Stomach smooth muscle (tissue), 2 donors: ENCODE data around the gene DIMT1.

Experiments used
- H3K27ac ChIP-seq: one replicate; pipeline ENCODE4 v1.7.0; 2013; ENCODE audit warnings: mild to moderate bottlenecking, low read length, inconsistent platforms
- H3K27me3 ChIP-seq, 2 donors: one replicate each; pipeline ENCODE4 v1.7.0; 2013; ENCODE audit warnings: low read length in 2 of 2; ENCODE audit not compliant: insufficient read depth in 2 of 2, control insufficient read depth in 1 of 2
- H3K36me3 ChIP-seq, 2 donors: one replicate each; pipeline ENCODE4 v1.7.0; 2013; ENCODE audit warnings: low read length in 2 of 2; ENCODE audit not compliant: control insufficient read depth in 2 of 2, insufficient read depth in 2 of 2
- H3K4me1 ChIP-seq: one replicate; pipeline ENCODE4 v1.7.0; 2013; ENCODE audit warnings: low read length; ENCODE audit not compliant: control insufficient read depth, insufficient read depth
- H3K4me3 ChIP-seq, 2 donors: one replicate each; pipeline ENCODE4 v1.7.0; 2013; ENCODE audit warnings: low read length in 2 of 2
- H3K9ac ChIP-seq, 2 donors: one replicate each; pipeline ENCODE4 v1.7.0; 2013; ENCODE audit warnings: low read length in 2 of 2, mild to moderate bottlenecking in 1 of 2
- H3K9me3 ChIP-seq, 2 donors: one replicate each; pipeline ENCODE4 v1.7.0; 2013; ENCODE audit warnings: low read length in 2 of 2; ENCODE audit not compliant: control insufficient read depth in 2 of 2
- donor health status: healthy.
- donor health status: Pancreatic carcinoma.

Gene DIMT1

GRCh38 chr5:62371409-62371808 lies 32.3 kb downstream of the DIMT1 start:
- Histone ChIP-seq H3K36me3 (peaks cover 9 to 22% of the 10 kb centered on the region in 2 donors), H3K9ac (no peak overlapping the region), H3K27me3 (no peaks in the 10 kb centered on the region), H3K4me3 (no peak overlapping the region), H3K9me3 (no peaks in the 10 kb centered on the region), H3K27ac (no peak overlapping the region), H3K4me1 (no peaks in the 10 kb centered on the region)

DNA sequence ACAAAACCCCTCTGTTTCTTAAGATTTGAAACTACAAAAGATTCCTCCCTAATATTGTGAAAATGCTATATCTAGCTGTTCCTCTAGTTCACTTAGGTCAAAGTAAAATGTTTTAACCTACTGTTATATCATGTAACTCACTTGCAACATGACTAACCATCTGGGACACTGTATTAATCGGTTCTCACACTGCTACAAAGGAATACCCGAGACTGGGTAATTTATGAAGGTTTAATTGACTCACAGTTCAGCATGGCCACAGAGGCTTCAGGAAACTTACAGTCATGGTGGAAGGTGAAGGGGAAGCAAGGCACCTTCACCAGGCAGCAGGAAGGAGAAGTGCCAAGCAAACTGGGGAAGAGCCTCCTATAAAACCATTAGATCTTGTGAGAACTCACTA lies 34.7 kb downstream of the DIMT1 start:
- no peaks in the 10 kb centered on the region for H3K4me1 ChIP-seq
- no peaks in the 10 kb centered on the region for H3K27me3 ChIP-seq
- peaks cover 6 to 21% of the 10 kb centered on the region in 2 donors for H3K36me3 ChIP-seq
- no peaks in the 10 kb centered on the region for H3K9me3 ChIP-seq
- H3K9ac ChIP-seq = no peak overlapping the region
- H3K4me3 ChIP-seq = no peak overlapping the region
- H3K27ac ChIP-seq = no peak overlapping the region

- H3K27ac ChIP-seq = no peak overlapping the region
- H3K9ac ChIP-seq = no peak overlapping the region
- H3K36me3 ChIP-seq = peaks cover 9 to 17% of the 10 kb centered on the region in 2 donors
- no peaks in the 10 kb centered on the region for H3K9me3 ChIP-seq
- no peaks in the 10 kb centered on the region for H3K27me3 ChIP-seq
- H3K4me1 ChIP-seq = no peaks in the 10 kb centered on the region
- no peak overlapping the region for H3K4me3 ChIP-seq
Observed at GRCh38 chr5:62362701-62363100, 41.0 kb downstream of the DIMT1 start.

- Histone ChIP-seq H3K4me3 (no peak overlapping the region), H3K27ac (no peak overlapping the region), H3K27me3 (no peaks in the 10 kb centered on the region), H3K9ac (no peak overlapping the region), H3K4me1 (no peaks in the 10 kb centered on the region), H3K36me3 (peaks cover 0 to 2% of the 10 kb centered on the region in 2 donors), H3K9me3 (no peaks in the 10 kb centered on the region)
Observed at GRCh38 chr5:62354028-62354874, 49.5 kb downstream of the DIMT1 start.

GRCh38 chr5:62348723-62349481 lies 54.8 kb downstream of the DIMT1 start:
- Histone ChIP-seq H3K4me3 (no peak overlapping the region), H3K36me3 (no peaks in the 10 kb centered on the region), H3K27ac (no peak overlapping the region), H3K27me3 (no peaks in the 10 kb centered on the region), H3K4me1 (no peaks in the 10 kb centered on the region), H3K9me3 (no peaks in the 10 kb centered on the region), H3K9ac (no peak overlapping the region)

DNA sequence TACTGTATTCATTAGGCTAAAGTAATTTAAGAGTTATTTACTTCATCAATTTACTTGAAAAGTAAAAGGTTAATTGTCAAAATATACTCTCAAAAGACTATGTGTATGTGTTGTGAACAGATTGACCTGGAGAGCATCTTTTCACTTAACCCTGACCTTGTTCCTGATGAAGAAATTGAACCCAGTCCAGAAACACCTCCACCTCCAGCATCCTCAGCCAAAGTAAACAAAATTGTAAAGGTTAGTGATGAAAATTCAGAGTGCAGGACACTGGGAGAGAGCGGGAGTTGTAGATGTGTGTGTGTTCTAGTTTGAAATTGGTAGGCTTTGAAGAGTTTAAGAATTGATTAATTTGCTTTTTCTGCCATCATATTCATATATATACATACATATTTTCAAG lies 55.8 kb downstream of the DIMT1 start:
- no peaks in the 10 kb centered on the region for H3K4me1 ChIP-seq
- H3K4me3 ChIP-seq = no peak overlapping the region
- no peak overlapping the region for H3K9ac ChIP-seq
- no peak overlapping the region for H3K27ac ChIP-seq
- no peaks in the 10 kb centered on the region for H3K27me3 ChIP-seq
- H3K9me3 ChIP-seq = no peaks in the 10 kb centered on the region
- no peaks in the 10 kb centered on the region for H3K36me3 ChIP-seq

DNA sequence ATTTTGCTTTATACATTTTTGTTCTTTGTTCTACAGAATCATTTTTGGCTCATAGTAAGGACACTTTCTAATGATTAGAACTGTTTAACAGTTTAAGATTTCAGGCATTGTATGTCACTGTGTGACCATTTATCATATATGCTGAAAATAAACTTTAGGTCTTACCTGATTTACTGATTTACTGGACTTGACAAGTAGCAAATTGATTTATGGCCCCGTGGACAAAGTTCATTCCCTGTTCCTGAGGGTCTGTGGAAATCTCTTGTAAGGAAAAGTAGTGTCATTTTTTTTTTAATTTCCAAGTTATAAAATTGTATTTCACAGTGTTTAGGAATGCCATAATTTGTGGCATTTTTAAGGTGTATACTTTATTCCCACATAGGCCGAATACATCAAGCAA lies 57.0 kb downstream of the DIMT1 start:
- Histone ChIP-seq H3K4me3 (no peak overlapping the region), H3K9me3 (no peaks in the 10 kb centered on the region), H3K9ac (no peak overlapping the region), H3K27ac (no peak overlapping the region), H3K4me1 (no peaks in the 10 kb centered on the region), H3K27me3 (no peaks in the 10 kb centered on the region), H3K36me3 (no peaks in the 10 kb centered on the region)

GRCh38 chr5:62343428-62343827 lies 60.3 kb downstream of the DIMT1 start:
- Histone ChIP-seq H3K9ac (no peak overlapping the region), H3K36me3 (no peaks in the 10 kb centered on the region), H3K27ac (no peak overlapping the region), H3K9me3 (no peaks in the 10 kb centered on the region), H3K4me3 (no peak overlapping the region), H3K4me1 (no peaks in the 10 kb centered on the region), H3K27me3 (no peaks in the 10 kb centered on the region)

GRCh38 chr5:62342476-62342837 lies 61.2 kb downstream of the DIMT1 start:
- no peaks in the 10 kb centered on the region for H3K27me3 ChIP-seq
- no peaks in the 10 kb centered on the region for H3K36me3 ChIP-seq
- H3K9ac ChIP-seq = no peak overlapping the region
- H3K4me3 ChIP-seq = no peak overlapping the region
- H3K27ac ChIP-seq = no peak overlapping the region
- no peaks in the 10 kb centered on the region for H3K4me1 ChIP-seq
- H3K9me3 ChIP-seq = no peaks in the 10 kb centered on the region

DNA sequence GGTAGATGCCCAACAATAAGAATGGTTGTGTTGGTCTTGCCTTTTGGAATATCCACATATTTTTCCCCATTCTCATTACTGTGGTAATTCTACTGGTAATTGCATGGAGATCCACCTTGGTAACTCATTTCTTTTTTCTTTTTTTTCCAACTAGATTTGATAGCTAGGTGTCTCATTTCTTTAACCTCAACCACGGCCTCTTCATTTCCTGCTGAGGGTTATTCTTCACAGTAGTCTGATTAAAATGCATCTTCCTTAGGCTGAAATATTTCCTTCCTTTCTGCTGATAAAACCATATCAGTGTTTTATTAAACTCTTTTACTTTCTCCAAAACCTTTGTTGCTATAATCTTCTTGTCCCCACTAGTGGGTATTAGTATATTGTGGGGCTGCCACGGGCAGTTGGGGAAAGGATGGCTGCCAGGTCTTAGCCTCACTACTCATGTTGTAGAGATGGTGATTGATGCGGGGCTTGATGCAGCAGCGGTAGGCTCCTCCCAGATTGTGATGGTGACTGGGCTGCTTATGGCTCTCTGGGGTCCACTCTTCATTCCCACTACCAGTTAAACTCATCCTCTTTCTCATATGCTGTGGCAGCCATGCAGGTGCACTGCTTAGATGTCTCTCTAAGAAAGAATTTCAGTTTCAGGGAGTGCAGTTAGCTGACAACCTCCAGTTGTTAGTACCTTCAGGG lies 61.8 kb downstream of the DIMT1 start:
- no peak overlapping the region for H3K27ac ChIP-seq
- no peak overlapping the region for H3K9ac ChIP-seq
- no peaks in the 10 kb centered on the region for H3K27me3 ChIP-seq
- H3K4me1 ChIP-seq = no peaks in the 10 kb centered on the region
- H3K36me3 ChIP-seq = no peaks in the 10 kb centered on the region
- H3K4me3 ChIP-seq = no peak overlapping the region
- no peaks in the 10 kb centered on the region for H3K9me3 ChIP-seq
